ENCODE measurements around the gene CAPN14.

- TF ChIP-seq CTCF (IDR thresholded peaks at IDR 0.05) (no peak), POLR2A (IDR thresholded peaks at IDR 0.05) (no peak)
Observed at GRCh38 chr2:31259075-31259474, 41.8 kb upstream of the CAPN14 start.
